ENCODE measurements around the gene PRPF6. TPM values are rescaled to one million over a fixed set of nuclear protein-coding genes. Genes with fewer than 3 reads are reported as not detected.

The PRPF6 gene
- total and polyA plus RNA-seq, 2 donors (not counting 1 experiment from before 2014, with no cell fraction given) = 31.7 to 82.9 TPM

DNA sequence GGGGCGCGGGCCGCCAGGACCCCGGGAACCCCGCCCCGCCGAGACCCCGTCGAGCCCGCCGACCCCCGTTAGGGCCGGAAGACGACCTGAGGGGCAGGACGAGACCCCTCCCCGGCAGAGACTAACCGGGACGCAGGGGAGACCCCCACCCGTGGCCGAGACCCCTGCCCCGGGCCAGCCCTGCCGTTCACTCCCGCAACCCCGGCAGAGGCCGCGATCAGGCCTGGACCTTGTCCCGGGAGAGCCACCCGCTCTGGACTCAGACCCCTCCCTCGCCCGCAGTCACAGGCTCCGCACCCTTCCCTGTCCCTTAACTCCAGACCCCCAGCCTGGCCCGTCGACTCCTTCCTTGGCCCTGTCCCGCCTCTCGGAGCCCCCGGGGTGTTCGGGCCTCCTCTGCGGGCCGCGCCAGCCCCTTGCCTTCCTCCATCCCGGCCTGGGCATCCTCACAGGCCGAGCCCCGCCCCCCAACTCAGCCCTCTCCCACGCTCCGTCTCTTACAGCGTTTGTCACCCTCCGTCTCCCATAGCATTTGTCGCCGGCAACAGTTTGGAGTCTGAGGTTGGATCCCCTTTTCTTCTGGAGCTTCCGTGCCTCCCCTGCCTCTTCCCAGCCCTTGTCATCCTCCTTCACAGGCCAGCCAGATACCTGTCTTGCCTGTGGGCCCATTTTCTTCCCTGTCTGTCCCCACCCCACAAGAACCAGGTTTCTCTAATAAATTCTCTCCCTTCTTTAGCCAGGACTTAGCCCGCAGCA is 82.6 kb downstream of the PRPF6 start:
- intact Hi-C loops (cut with micrococcal nuclease) = loop anchor here (1.0 to 5.0 kb wide), 5 partner anchors 16 to 406 kb away; partner anchors contain the start of genes ARFRP1, RGS19, RTEL1 and ZGPAT
- Mint-ChIP-seq H3K27me3 (no peaks in the 10 kb centered on the region), H3K4me1 (peaks cover 45% of the 10 kb centered on the region), H3K4me3 (peak overlapping the region; percentile 88), H3K9me3 (ENCODE audit: insufficient read depth) (no peaks in the 10 kb centered on the region), H3K27ac (peak overlapping the region; percentile 84)
- H3K4me3 ChIP-seq (ENCODE audit: control extremely low read depth in 1 of 5, extremely low read depth in 1 of 5, insufficient read depth in 1 of 5, low read depth in 2 of 5, low read length in 4 of 5) = peak overlapping the region in 4 of 5 experiments; percentile 63 to 79 (median 70)
- no peaks in the 10 kb centered on the region for H3K36me3 ChIP-seq (replicated peaks in 1 of 2; ENCODE audit: control extremely low read depth in 1 of 2, control insufficient read depth in 1 of 2, extremely low read depth in 1 of 2, insufficient read depth in 2 of 2, low read length in 1 of 2)
- H3K27me3 ChIP-seq (replicated peaks in 1 of 4; ENCODE audit: control extremely low read depth in 1 of 4, control insufficient read depth in 3 of 4, insufficient read depth in 4 of 4, low read length in 3 of 4) = no peaks in the 10 kb centered on the region
- no peaks in the 10 kb centered on the region for H3K9me3 ChIP-seq (ENCODE audit: control extremely low read depth in 1 of 3, control insufficient read depth in 2 of 3, insufficient read depth in 1 of 3, low read length in 2 of 3)
- H3K9ac ChIP-seq (ENCODE audit: low read length) = peak overlapping the region; percentile 83
- peaks cover 13% of the 10 kb centered on the region for H3K79me2 ChIP-seq (ENCODE audit: control insufficient read depth, insufficient read depth, low read length)
- DNase-seq (no peak), ATAC-seq (ENCODE audit: low read depth) (no peak)
- peaks cover 6% of the 10 kb centered on the region for H4K20me1 ChIP-seq (ENCODE audit: control insufficient read depth, insufficient read depth, low read length, poor library complexity, severe bottlenecking)
- TF ChIP-seq EZH2 (IDR thresholded peaks at IDR 0.05; ENCODE audit: borderline replicate concordance, insufficient read depth, low read depth, low read length, poor library complexity, severe bottlenecking) = no peak
- TF ChIP-seq, protein P1, sequence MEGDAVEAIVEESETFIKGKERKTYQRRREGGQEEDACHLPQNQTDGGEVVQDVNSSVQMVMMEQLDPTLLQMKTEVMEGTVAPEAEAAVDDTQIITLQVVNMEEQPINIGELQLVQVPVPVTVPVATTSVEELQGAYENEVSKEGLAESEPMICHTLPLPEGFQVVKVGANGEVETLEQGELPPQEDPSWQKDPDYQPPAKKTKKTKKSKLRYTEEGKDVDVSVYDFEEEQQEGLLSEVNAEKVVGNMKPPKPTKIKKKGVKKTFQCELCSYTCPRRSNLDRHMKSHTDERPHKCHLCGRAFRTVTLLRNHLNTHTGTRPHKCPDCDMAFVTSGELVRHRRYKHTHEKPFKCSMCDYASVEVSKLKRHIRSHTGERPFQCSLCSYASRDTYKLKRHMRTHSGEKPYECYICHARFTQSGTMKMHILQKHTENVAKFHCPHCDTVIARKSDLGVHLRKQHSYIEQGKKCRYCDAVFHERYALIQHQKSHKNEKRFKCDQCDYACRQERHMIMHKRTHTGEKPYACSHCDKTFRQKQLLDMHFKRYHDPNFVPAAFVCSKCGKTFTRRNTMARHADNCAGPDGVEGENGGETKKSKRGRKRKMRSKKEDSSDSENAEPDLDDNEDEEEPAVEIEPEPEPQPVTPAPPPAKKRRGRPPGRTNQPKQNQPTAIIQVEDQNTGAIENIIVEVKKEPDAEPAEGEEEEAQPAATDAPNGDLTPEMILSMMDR (IDR thresholded peaks at IDR 0.05) = no peak
- peak overlapping the region; percentile 90 for H2AFZ ChIP-seq (ENCODE audit: insufficient read depth, low read depth, low read length, poor library complexity, severe bottlenecking)
- WGBS (ENCODE audit: insufficient coverage) = 2% methylated on average over 51 of the region's 51 CpGs
- ChIA-PET CTCF (interaction anchor here (0.7 to 3.2 kb wide), 11 partner anchors 13 to 155 kb away, joined by 3 to 16 read pairs (median 4); partner anchors contain the start of genes LKAAEAR1, PRPF6 and RGS19), POLR2A (interaction anchor here (0.8 to 4.2 kb wide), 8 partner anchors 14 to 543 kb away, joined by 3 to 55 read pairs (median 3); partner anchors contain the start of genes OPRL1, PPDPF, RGS19 and UCKL1)
- H3K4me2 ChIP-seq (replicated peaks; ENCODE audit: low read depth, low read length, poor library complexity, severe bottlenecking) = peak overlapping the region; percentile 98
- peak overlapping the region in 1 of 2 donors; percentile 69 for H3K27ac ChIP-seq (ENCODE audit: low read length in 2 of 2)
- peaks cover 49 to 61% of the 10 kb centered on the region in 2 donors for H3K4me1 ChIP-seq (ENCODE audit: control insufficient read depth in 2 of 2, insufficient read depth in 2 of 2, low read length in 2 of 2)
